ENCODE measurements around the gene SLC25A45.

- TF ChIP-seq CTCF (IDR thresholded peaks at IDR 0.05) (no peak), POLR2A (IDR thresholded peaks at IDR 0.05) (no peak)
Measured at GRCh38 chr11:65382804-65383368, 440 bp upstream of the SLC25A45 start.

Data from vagina (tissue), 2 donors.